GM21619 (cell line): ENCODE results near the gene IBA57.
"Not testable (repeated sequence)": the region's sequence is repeated elsewhere in the genome, so short reads cannot be mapped to it uniquely, and the experiment has no call there.

ENCODE experiments used
- ATAC-seq: cut with Tn5 transposase; IDR thresholded peaks from one replicate; pipeline ENCODE4 v1.9.1; 2021; ENCODE audit not compliant: unreplicated experiment

Gene IBA57

DNA sequence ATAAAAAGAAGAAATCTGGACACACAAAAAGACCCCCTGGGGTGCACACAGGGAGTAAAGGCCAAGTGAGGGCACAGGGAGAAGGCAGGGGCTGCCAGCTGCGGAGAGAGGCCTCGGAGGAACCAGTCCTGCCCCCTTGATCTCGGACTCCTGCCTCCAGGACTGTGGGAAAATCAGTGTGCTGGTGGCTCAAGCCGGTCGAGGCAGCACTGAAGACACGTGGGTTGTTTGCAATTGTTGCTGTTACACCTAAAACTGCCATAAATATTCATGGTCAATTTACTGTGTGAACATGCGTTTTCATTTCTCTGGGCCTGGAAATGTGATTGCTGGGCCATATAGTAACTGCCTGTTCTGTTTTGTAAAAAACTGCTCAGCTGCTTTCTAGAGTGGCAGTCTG is 18.5 kb downstream of the IBA57 start:
- ATAC-seq = no peak

DNA sequence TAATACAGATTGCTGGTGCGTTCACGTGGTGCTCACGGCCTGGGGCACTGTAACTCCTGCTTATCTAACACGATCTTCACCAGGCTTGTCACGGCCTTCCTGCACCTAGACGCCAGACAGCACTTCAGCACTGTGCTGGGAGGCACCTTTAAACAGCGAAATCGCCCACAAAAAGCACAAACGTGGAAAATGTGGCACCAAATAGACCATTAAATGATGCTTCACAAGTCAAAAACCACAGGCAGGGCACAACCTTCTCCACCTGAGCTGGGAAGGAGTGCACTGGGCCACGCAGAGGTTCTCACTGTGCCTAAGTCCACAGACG is 20.0 kb downstream of the IBA57 start:
- no peak for ATAC-seq

GRCh38 chr1:228188249-228188648 is 22.6 kb downstream of the IBA57 start:
- not testable (repeated sequence) for ATAC-seq

- ATAC-seq = no peak
Observed at GRCh38 chr1:228190182-228190581, 24.6 kb downstream of the IBA57 start.

- ATAC-seq = no peak
Observed at GRCh38 chr1:228190778-228191177, 25.2 kb downstream of the IBA57 start.

- no peak for ATAC-seq
Observed at GRCh38 chr1:228194436-228194835, 28.8 kb downstream of the IBA57 start.

- ATAC-seq = no peak
Observed at GRCh38 chr1:228194921-228195812, 29.6 kb downstream of the IBA57 start.

- ATAC-seq = no peak
Observed at GRCh38 chr1:228197555-228198147, 32.0 kb downstream of the IBA57 start.

DNA sequence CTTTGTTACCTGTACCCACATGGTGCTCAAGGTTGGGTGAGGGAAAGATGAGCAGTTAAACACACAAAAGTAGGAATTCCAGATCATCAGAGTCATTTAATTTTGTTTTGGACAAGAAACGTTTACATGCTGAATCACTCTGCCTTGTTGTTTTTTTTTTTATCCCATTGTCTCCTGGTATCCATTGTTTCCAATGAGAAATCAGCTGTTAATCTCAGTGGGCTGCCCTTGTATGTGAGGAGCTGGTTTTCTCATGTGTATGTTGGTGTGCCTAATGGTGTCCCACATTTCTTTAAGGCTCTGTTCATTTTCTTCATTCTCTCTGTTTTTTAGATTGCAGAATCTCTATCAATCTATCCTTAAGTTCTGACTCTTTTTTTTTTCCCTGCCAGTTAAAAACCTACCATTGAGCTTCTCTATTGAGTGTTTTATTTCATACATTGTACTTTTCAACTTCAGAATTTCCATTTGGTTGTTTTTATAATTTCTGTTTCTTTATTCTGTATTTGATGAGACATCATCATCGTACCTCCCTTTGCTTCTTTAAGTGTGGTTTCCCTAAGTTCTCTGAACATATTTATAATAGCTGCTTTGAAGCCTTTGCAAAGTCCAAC is 33.5 kb downstream of the IBA57 start:
- ATAC-seq = no peak

DNA sequence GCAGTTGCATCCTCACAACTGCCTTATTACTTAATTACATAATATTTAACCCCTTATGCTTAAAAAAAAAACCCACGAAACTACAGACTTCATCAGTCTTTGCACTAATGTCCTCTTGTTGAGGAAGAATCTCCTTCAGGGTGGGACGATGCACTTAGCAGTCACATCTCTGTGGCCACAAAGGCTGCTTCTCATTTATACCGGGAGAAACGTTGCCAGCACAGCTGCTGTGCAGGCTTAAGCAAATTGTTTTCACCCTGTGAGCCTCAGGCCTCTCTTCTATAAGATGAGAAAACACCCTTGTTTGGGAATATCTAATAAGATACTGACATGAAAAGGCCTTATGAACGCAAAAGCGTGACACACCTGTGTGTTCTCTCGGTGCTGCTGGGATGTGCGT is 39.4 kb downstream of the IBA57 start:
- no peak for ATAC-seq

DNA sequence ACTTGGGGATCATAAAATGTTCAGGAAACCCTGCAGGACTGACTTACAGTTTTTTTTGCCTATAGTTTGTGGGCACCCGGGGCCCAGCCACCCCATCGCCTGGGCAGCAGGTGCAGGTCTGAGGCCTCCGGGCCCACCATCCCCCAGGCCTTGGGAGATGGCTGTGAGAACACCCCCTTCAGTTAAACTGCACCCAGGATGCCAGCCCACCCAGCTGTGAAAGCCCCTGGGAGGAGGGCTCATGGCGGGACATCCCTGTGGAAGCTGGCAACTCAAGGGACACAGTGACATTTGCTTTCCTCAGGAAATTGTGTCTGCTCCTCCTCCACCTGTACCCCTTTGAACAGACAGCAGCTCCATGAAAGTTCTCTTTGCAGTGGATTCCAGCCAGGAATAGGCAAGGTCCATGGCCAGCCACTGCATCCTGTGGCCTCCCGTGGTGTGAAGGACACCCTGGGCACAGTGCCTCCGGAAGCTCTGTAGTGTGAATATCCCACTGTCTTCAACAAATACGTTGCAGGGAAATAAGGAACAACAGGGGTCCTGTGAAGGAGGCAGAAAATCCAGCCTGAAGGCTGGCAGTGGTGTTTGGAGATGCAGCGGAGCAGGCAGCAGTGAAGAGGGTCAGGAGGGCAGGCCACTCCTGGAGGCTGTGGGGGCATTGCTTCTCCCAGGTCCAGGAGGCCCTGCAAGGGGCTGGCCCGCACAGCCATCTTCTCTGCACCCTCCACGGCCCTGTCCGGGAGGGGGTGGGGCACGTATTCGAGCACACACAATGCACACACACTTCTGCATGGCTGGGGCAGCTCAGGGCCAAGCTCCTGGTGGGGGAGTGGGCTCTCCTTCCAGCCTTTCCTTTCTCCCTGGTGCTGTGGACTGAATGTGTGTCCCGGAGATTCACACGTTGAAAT is 40.2 kb downstream of the IBA57 start:
- ATAC-seq = no peak

- no peak for ATAC-seq
Observed at GRCh38 chr1:228206582-228207351, 41.2 kb downstream of the IBA57 start.

- no peak for ATAC-seq
Observed at GRCh38 chr1:228207381-228207810, 41.8 kb downstream of the IBA57 start.

DNA sequence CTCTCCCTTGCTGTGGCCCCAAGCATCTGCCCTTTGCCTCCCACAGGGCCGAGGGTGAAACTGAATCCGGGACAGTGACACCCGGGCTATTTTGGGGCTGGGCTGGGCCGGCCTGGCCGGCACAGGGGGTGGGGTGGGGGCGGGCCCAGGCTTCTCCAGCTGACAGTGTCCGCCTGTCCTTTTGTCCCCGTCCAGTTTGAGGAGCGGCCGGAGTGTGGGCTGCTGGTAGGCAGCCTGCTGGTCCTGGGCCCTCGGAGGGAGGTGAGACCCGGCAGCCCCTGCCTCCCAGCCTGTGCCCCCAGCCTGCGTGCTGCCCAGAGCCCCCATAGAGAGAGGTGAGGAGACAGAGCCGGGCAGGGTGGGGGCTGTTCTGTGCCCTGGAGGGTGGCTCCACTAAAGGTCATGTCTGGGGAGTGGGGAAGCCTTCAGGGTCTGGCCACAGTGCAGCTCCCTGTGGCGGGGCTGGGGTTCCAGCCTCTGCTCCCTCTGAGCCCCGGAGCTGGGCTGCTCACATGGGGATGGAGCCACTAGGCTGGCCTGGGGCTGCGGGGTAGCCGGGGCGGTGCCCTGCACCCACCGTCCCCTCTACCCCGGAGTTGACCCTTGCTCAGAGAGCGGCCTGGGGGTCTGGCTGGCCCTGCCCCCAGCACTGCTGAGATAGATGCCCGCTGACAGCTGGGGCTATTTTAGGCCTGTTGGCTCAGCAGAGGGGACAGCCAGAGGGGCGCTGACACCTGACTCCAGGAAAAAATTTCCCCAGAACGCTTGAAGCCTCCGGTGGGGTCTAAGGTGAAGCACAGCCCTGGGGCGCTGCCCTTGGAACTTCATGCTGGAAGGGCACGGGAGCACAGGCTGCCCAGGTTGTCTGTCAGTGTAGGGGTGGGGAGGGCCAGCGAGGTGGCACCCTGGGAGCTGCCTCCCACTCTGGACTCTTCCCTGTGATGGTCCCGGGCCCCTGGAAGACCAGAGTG is 42.5 kb downstream of the IBA57 start, which contains the start of gene OBSCN:
TSS of gene OBSCN (plus strand) at position 194 of the 971 bp plus-strand sequence. CDS start 3,740 bp downstream, outside the sequence.
- no peak for ATAC-seq

DNA sequence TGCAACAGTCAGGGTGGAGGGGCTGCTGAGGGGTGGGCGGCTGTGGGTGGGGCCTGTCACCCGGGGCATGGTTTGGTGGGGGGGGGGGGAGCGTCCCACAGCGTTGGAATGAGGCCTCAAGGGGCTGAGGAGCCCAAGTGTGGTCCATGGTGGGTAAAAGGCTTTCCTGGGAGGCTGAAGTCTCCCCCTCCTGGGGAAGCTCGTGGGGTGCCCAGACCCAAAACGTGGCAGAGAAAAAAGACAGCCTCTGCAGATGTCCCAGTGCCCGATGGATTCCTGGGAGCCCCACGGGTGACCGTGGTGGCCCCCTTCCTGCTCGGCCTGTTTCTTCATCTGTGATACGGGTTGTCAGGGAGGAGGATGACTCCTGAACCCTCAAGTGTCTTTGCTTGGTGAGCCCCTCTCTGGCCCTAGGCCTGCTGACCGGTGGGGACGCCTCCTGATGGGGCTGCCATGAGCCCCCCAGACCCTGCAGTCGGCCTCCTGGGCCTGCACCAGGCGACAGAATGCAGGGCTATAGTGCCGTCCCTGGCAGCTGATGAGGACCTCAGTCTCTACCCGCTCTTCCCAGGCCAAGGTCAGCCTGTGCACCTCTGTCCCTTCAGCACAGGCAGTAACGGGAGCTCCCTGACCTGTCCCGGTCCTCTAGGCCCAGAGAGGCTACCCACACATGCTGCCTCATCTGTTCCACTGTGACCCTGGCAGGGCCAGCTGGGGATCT is 43.4 kb downstream of the IBA57 start:
- ATAC-seq = no peak

DNA sequence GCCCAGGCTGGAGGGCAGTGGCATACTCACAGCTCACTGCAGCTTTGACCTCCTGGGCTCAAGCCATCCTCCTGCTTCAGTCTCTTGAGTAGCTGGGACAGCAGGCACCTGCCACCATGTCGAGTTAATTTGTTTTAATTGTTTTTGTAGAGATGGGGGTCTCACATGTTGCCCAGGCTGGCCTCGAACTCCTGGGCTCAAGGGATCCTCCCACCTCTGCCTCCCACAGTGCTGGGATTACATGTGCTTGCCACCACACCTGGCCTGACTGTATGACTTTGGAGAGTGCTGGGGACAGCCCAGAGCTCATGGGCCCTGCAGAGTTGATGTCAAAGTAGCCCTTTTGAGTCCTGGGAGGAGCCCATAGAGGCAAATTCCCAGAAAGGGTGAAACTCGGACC is 44.1 kb downstream of the IBA57 start:
- ATAC-seq = no peak

DNA sequence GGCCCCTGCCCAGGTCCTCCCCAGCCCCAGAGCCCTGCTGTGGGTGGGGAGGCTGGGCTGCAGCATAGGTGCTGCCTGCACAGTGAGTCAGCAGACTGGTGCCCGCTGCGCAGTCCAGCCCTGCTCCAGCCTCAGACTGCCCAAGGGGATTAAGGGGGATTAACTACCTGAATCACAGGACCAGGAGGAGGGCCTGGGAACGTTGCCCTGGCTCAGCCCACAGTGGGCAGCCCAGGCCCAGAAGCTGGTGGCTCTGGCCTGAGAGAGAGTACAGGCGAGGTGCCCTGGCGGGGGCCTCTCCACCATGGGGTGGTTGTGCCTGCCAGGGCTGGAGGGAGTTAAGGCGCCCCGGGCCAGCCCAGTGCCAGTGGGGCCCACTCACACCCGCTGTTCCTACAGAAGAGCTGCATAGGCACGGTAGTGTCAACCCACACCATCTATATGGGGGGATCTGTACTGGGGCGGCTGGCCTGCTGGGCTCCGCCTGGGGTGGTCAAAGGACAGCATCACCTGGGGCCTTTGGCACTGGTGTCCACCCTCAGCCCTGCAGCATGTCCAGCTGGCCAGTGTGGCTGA is 44.6 kb downstream of the IBA57 start:
- no peak for ATAC-seq
